HG03571 (cell line): ENCODE data around the gene CAP2.
"Not testable (repeated sequence)": the region's sequence is repeated elsewhere in the genome, so short reads cannot be mapped to it uniquely, and the experiment has no call there.

Experiments used
- ATAC-seq: cut with Tn5 transposase; IDR thresholded peaks from one replicate; pipeline ENCODE4 v1.9.1; 2021; ENCODE audit not compliant: unreplicated experiment

CAP2 gene

GRCh38 chr6:17396256-17396655 is 2.9 kb downstream of the CAP2 start:
- no peak for ATAC-seq

GRCh38 chr6:17397764-17398194 is 4.4 kb downstream of the CAP2 start:
- ATAC-seq, result no peak

- not testable (repeated sequence) for ATAC-seq
Measured at GRCh38 chr6:17405181-17405943, 12.0 kb downstream of the CAP2 start.

GRCh38 chr6:17405944-17406245 is 12.5 kb downstream of the CAP2 start:
- ATAC-seq, result no peak

GRCh38 chr6:17408081-17408480 is 14.7 kb downstream of the CAP2 start:
- ATAC-seq, result no peak

- no peak for ATAC-seq
Measured at GRCh38 chr6:17410281-17410680, 16.9 kb downstream of the CAP2 start.

GRCh38 chr6:17413313-17413750 is 19.9 kb downstream of the CAP2 start:
- ATAC-seq, result no peak

GRCh38 chr6:17414395-17414794 is 21.0 kb downstream of the CAP2 start:
- not testable (repeated sequence) for ATAC-seq

- no peak for ATAC-seq
Measured at GRCh38 chr6:17415321-17415720, 21.9 kb downstream of the CAP2 start.

- ATAC-seq, result no peak
Measured at GRCh38 chr6:17416806-17417205, 23.4 kb downstream of the CAP2 start.

- ATAC-seq, result no peak
Measured at GRCh38 chr6:17417817-17418216, 24.4 kb downstream of the CAP2 start.

- ATAC-seq, result no peak
Measured at GRCh38 chr6:17418281-17419188, 25.1 kb downstream of the CAP2 start.

GRCh38 chr6:17419189-17419575 is 25.8 kb downstream of the CAP2 start:
- ATAC-seq, result no peak

GRCh38 chr6:17420368-17420767 is 27.0 kb downstream of the CAP2 start:
- no peak for ATAC-seq

GRCh38 chr6:17421406-17421805 is 28.0 kb downstream of the CAP2 start:
- ATAC-seq, result no peak

- ATAC-seq, result no peak
Measured at GRCh38 chr6:17423026-17423425, 29.6 kb downstream of the CAP2 start.

- no peak for ATAC-seq
Measured at GRCh38 chr6:17427062-17427461, 33.7 kb downstream of the CAP2 start.

- no peak for ATAC-seq
Measured at GRCh38 chr6:17427617-17428016, 34.2 kb downstream of the CAP2 start.

- not testable (repeated sequence) for ATAC-seq
Measured at GRCh38 chr6:17428595-17429120, 35.3 kb downstream of the CAP2 start.

GRCh38 chr6:17429383-17430061 is 36.1 kb downstream of the CAP2 start:
- ATAC-seq, result no peak

- no peak for ATAC-seq
Measured at GRCh38 chr6:17431581-17431980, 38.2 kb downstream of the CAP2 start.
